NT2/D1 (cell line): ENCODE results near the gene ACOT11.

Experiments
- SUZ12 ChIP-seq: IDR thresholded peaks from 2 replicates; pipeline ENCODE4 v1.6.1; 2011; ENCODE audit not compliant: insufficient read length, insufficient read depth; ENCODE audit errors: extremely low read depth
- YY1 ChIP-seq: IDR thresholded peaks from 2 replicates; pipeline ENCODE4 v1.6.1; 2011; ENCODE audit not compliant: insufficient read length, insufficient read depth
- ZNF274 ChIP-seq: IDR thresholded peaks from 2 replicates; pipeline ENCODE4 v1.6.1; 2011; ENCODE audit warnings: mild to moderate bottlenecking, low read depth, low read length

- TF ChIP-seq ZNF274 (no peak), YY1 (no peak), SUZ12 (no peak)
These were observed 19.9 kb downstream of the ACOT11 start for GRCh38 chr1:54567961-54568360.
